Upper lobe of right lung (tissue), 1 donor: Measurements from ENCODE around the gene TMSB10. TPM values are rescaled to one million over a fixed set of nuclear protein-coding genes. Genes with fewer than 3 reads are reported as not detected.

Experiments used
- ATAC-seq: fragments of 200-7000 bp; cut with Tn5 transposase; one replicate; pipeline ENCODE4 v1.9.1; 2020; ENCODE audit warnings: mild to moderate bottlenecking, moderate library complexity
- DNase-seq: peaks from one replicate; pipeline ENCODE4 v3.0.0-alpha.2; 2020
- H3K27ac ChIP-seq: fragments of 200-600 bp; one replicate; pipeline ENCODE4 v1.8.0; 2022
- H3K27me3 ChIP-seq: fragments of 200-600 bp; one replicate; pipeline ENCODE4 v1.8.0; 2022; ENCODE audit warnings: mild to moderate bottlenecking
- H3K36me3 ChIP-seq: fragments of 200-600 bp; one replicate; pipeline ENCODE4 v1.8.0; 2022
- H3K4me1 ChIP-seq: fragments of 200-600 bp; one replicate; pipeline ENCODE4 v1.8.0; 2022
- H3K4me3 ChIP-seq: fragments of 200-600 bp; one replicate; pipeline ENCODE4 v1.8.0; 2022; ENCODE audit warnings: mild to moderate bottlenecking
- H3K9me3 ChIP-seq: fragments of 200-600 bp; one replicate; pipeline ENCODE4 v1.8.0; 2022
- CTCF ChIP-seq: fragments of 200-600 bp; IDR thresholded peaks from one replicate; pipeline ENCODE4 v1.8.0; 2022; ENCODE audit warnings: antibody characterized with exemption
- intact Hi-C: fragments of 100-400 bp; cut with DNase I; formaldehyde crosslinking; loops from one replicate; pipeline ENCODE4 v1.11.0; 2022
- total RNA-seq: library from RNA; stranded (reverse); fragmentation: NEBNext Ultra II Directional; extraction: Animal tissue kit (Norgen Biotek cat#: 25700); gene quantifications from one replicate; pipeline ENCODE4 v1.2.1, GENCODE V29; 2021
- donor health status: DM: no; HTN: yes; CAD: no; lungs with severe emphysema.

The TMSB10 gene
- total RNA-seq, 1 donor from 2014 or later, result 1,558 TPM

GRCh38 chr2:84918430-84918829 lies 13.0 kb downstream of the TMSB10 start:
- H3K9me3 ChIP-seq, result no peaks in the 10 kb centered on the region
- DNase-seq, result no peak
- no peaks in the 10 kb centered on the region for H3K36me3 ChIP-seq
- no peak for TF ChIP-seq CTCF
- H3K27me3 ChIP-seq, result no peaks in the 10 kb centered on the region
- H3K27ac ChIP-seq, result no peak overlapping the region
- peaks cover 4% of the 10 kb centered on the region for H3K4me1 ChIP-seq
- no peak overlapping the region for H3K4me3 ChIP-seq
- intact Hi-C loops, result no loop called here
- no peak for ATAC-seq

GRCh38 chr2:84919885-84920580 lies 14.6 kb downstream of the TMSB10 start:
- intact Hi-C loops, result no loop called here
- ATAC-seq, result peak; percentile 87
- no peak for TF ChIP-seq CTCF
- Histone ChIP-seq H3K27me3 (no peaks in the 10 kb centered on the region), H3K36me3 (no peaks in the 10 kb centered on the region), H3K4me3 (peak overlapping the region; percentile 2), H3K9me3 (no peaks in the 10 kb centered on the region), H3K4me1 (peaks cover 18% of the 10 kb centered on the region), H3K27ac (peak overlapping the region; percentile 85)
- DNase-seq, result no peak

GRCh38 chr2:84923009-84923408 lies 17.6 kb downstream of the TMSB10 start:
- peaks cover 28% of the 10 kb centered on the region for H3K4me1 ChIP-seq
- H3K4me3 ChIP-seq, result no peak overlapping the region
- no peak overlapping the region for H3K27ac ChIP-seq
- DNase-seq (no peak), ATAC-seq (no peak)
- TF ChIP-seq CTCF, result no peak
- no peaks in the 10 kb centered on the region for H3K36me3 ChIP-seq
- no peaks in the 10 kb centered on the region for H3K9me3 ChIP-seq
- intact Hi-C loops, result no loop called here
- H3K27me3 ChIP-seq, result no peaks in the 10 kb centered on the region

- H3K4me3 ChIP-seq, result no peak overlapping the region
- ATAC-seq (peak; percentile 39), DNase-seq (no peak)
- H3K4me1 ChIP-seq, result peaks cover 28% of the 10 kb centered on the region
- no peaks in the 10 kb centered on the region for H3K27me3 ChIP-seq
- peak overlapping the region; percentile 15 for H3K27ac ChIP-seq
- no peaks in the 10 kb centered on the region for H3K9me3 ChIP-seq
- H3K36me3 ChIP-seq, result no peaks in the 10 kb centered on the region
- TF ChIP-seq CTCF, result no peak
- intact Hi-C loops, result no loop called here
These were observed 19.0 kb downstream of the TMSB10 start for GRCh38 chr2:84924173-84925106.

DNA sequence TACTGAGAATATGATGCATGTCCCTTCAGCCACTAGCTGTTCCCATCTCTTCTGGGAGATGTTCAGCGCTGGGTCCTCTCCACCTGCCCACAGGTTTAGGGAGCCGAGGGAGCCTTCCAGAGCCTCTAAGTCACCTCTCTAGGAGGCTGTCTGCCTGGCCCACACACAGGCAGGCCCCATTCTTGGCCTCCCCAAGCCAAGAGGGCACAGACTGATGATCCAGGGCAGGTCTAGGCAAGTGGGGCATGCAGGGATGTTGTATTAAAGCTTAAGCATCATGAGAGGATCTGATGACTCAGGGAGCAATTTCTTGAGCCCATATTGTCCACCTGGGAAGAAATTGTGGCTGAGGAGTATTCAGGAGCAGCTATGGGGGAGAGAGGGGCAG lies 19.9 kb downstream of the TMSB10 start:
- Histone ChIP-seq H3K27ac (peak overlapping the region; percentile 15), H3K4me1 (peaks cover 26% of the 10 kb centered on the region), H3K9me3 (no peaks in the 10 kb centered on the region), H3K27me3 (no peaks in the 10 kb centered on the region), H3K36me3 (no peaks in the 10 kb centered on the region), H3K4me3 (no peak overlapping the region)
- no peak for DNase-seq
- no peak for ATAC-seq
- no peak for TF ChIP-seq CTCF
- intact Hi-C loops, result no loop called here
